Sigmoid colon (tissue), 4 donors: Measurements from ENCODE around the gene EML6.

Experiments
- POLR2AphosphoS5 ChIP-seq, 4 donors: sonication (generic); formaldehyde crosslinking; IDR thresholded peaks; one replicate each; pipeline ENCODE4 v1.6.1; 2017; ENCODE audit warnings: antibody characterized with exemption in 4 of 4
- TF ChIP-seq, protein P1 (sequence below), 4 experiments: fragments of 450-650 bp in 3 of 4; fragments of 200-600 bp in 1 of 4; IDR thresholded peaks; one replicate each; pipeline ENCODE4 v1.5.1; 2016 to 2019; ENCODE audit warnings: antibody characterized with exemption in 4 of 4, mild to moderate bottlenecking in 3 of 4, moderate library complexity in 2 of 4

DNA sequence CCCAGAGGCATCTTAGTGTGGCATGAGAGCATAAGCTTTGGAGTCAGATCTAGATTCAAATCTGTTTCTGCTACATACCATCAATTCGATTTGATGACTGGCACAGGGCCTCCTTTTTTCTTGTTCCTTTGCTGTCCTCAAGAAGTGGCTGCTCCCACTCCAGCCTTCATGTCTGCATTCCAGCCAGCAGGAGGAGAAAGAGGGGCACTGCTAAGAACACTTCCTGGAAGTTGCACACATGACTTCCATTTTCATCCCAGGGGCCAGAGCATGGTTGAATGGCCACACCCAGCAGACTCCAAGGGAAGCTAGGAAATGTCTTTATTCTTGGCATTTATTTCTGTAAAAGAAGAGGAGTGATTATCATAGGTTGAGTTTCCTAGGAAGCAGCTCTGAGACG is 50.4 kb downstream of the EML6 start:
- TF ChIP-seq, protein P1, sequence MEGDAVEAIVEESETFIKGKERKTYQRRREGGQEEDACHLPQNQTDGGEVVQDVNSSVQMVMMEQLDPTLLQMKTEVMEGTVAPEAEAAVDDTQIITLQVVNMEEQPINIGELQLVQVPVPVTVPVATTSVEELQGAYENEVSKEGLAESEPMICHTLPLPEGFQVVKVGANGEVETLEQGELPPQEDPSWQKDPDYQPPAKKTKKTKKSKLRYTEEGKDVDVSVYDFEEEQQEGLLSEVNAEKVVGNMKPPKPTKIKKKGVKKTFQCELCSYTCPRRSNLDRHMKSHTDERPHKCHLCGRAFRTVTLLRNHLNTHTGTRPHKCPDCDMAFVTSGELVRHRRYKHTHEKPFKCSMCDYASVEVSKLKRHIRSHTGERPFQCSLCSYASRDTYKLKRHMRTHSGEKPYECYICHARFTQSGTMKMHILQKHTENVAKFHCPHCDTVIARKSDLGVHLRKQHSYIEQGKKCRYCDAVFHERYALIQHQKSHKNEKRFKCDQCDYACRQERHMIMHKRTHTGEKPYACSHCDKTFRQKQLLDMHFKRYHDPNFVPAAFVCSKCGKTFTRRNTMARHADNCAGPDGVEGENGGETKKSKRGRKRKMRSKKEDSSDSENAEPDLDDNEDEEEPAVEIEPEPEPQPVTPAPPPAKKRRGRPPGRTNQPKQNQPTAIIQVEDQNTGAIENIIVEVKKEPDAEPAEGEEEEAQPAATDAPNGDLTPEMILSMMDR (IDR thresholded peaks at IDR 0.05): no peak
- no peak for TF ChIP-seq POLR2AphosphoS5 (IDR thresholded peaks at IDR 0.05)
